GM19025 (cell line): ENCODE data around the gene PRIM1.
"Not testable (repeated sequence)": the region's sequence is repeated elsewhere in the genome, so short reads cannot be mapped to it uniquely, and the experiment has no call there.

ENCODE experiments used
- ATAC-seq: cut with Tn5 transposase; IDR thresholded peaks from one replicate; pipeline ENCODE4 v1.9.1; 2021; ENCODE audit warnings: mild to moderate bottlenecking, low read depth, moderate library complexity; ENCODE audit not compliant: unreplicated experiment

Gene PRIM1

DNA sequence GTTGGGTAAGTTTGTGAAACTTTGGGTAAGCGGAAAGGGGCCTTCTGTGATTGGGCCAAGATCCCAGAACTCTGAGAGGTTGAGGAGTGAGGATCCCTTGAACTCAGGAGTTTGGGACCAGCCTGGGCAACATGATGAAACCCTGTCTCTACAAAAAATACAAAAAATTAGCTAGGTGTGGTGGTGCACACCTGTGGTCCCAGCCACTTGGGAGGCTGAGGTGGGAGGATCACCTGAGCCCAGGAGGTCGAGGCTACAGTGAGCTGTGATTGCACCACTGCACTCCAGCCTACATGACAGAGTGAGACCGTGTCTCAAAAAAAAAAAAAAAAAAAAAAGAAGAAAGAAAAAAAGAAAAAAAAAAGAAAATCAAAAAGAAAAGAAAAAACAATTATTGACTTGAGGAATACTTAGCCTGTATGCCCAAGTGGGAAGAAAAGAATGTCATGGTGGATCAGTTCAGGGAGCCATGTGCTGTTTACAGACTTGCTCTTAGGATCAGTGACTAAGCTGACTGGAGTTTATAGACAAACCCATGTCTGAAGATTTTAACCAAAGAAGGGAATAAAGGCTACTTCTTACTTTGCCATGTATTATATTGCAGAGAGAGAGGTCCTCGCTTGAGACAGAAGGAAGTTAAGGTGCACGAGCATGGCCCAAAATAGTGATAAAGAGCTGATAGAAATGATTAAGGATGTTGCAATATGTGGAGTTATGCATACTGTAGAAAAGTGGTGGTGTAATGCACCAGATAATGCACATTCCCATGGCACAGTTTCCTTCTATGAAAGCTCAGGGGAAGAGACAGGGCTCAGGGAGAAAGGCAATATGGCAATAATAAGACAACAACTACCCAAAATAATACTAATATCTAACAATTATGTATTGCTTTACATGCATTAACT is 11.9 kb upstream of the PRIM1 start:
- no peak for ATAC-seq

DNA sequence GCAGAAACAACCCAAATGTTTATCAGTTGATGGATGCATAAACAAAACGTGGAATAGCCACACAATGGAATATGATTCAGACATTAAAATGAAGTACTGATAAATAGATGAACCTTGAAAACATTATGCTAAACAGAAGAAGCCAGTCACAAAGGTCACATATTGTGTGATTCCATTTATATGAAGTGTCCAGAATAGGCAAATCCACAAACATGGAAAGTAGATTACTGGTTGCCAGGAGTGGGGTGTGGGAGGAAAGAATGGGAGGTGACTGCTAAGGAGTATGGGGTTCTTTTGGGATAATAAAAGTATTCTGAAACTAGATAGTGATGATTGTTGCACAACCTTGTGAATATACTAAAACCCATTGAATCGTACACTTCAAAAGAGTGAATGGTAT is 9.7 kb upstream of the PRIM1 start:
- ATAC-seq: no peak

DNA sequence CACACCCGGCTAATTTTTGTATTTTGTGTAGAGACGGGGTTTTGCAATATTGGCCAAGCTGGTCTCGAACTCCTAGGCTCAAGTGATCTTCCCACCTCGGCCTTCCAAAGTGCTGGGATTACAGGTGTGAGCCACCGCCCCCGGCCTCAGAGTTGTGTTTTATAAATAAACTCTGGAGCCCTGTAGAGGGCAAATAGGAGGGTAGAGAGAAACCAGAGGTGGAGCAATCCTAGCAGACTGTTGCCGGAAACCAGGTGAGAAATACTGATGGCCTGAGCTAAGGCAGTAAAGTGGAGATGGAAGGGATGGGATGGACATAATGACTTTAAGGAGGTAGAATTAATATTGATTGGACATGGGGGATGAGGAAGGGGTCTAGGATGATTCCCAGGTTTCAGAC is 8.3 kb upstream of the PRIM1 start:
- ATAC-seq: no peak

DNA sequence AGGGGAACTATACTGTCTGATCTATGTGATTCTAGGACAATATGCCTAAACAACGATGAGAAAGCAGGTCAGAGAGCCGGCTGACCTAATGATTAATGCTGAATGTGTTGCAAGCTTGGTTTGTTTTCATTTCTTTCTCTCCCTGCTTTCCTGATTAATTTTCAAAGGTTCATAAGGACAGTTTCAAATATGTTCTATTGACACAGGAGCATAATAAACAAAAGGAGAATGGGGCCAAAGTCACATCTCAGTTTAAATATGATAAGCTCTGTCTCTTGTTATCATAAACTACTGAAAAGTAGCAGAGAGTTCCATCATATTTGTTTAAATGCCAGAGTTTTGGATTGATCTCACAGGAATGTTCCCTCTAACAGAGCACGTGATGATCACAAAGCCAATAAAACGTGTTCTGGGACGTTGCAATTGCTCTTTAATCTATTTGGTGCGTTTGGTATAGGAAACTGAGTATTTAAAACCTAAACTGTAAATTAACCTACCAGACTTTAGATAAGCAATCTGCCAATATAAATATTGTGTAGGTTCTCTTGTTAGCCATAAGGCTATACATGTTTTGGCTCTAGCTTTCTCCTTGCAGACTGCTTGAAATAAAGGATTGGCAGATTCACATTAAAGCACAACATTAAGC is 7.3 kb upstream of the PRIM1 start:
- ATAC-seq: no peak

DNA sequence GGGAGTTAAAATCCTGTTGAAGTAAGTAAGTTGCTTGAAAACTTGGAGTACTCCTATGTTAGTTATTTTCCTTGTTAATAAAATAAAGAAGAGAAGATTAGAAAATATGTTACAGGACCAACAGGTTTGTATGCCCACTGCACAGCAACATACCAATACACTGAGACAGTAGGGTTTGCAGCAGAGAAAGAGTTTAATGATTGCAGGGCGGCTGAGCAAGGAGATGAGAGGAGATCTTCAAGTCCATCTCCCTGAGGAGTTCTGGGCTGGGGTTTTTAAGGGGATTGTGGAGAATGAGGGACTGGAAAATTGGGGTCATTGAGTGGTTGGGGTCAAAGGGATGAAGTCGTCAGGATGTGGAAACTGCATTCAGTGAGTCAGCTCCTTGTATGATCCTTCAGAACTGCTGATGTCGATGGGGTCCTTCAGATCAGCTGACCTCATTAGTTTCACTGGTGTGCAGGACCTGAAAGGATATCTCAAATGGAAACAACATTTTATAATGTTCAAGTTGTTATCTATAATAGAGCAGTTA is 6.7 kb upstream of the PRIM1 start:
- ATAC-seq: no peak

DNA sequence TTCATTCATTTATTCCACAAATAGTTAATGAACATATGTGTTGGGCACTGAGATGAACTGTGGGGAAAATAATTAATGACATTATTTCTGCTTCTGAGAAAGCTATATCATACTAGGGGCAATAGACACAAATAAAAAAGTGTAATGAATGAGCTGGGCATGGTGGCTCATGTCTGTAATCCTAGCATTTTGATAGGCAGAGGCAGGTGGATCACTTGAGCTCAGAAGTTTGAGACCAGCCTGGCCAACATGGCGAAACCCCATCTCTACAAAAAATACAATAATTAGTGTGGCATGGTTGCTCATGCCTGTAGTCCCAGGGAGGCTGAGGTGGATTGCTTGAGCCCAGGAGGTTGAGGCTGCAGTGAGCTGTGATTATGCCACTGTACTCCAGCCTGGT is 5.8 kb upstream of the PRIM1 start:
- not testable (repeated sequence) for ATAC-seq

DNA sequence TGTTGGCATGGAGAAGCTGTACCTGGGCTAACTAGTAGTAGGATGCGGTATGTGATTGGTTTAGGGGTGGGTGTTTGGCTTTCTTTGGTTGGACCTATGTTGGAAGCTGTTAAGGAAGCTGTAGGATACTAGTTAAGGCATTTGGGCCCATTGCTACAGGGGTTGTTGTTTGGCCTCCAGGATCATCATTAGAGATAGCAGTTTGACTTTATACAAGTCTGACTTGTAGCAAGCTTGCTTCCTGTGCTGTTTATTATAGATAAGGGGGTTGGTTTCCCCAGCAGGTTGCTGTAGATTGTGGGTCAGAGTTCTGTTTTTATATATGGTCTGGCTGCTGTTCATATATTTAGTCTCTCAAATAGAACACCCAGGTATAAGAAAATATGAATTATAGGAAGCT is 1.4 kb upstream of the PRIM1 start:
- ATAC-seq: no peak

DNA sequence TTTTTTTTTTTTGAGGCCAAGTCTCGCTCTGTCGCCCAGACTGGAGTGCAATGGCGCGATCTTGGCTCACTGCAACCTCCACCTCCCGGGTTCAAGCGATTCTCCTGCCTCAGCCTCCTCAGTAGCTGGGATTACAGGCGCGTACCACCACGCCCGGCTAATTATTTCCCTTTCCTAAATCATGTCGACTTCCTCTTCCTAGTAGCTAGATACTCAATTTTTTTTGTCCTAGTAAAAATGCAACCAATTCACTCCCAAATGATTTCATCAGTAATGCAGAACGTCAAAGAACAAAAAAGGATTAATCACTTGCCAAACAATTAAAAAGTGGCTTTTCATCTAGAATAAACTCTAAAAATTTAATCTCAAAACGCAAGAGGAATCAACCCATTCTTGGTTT is 1.5 kb downstream of the PRIM1 start:
- ATAC-seq: not testable (repeated sequence)

DNA sequence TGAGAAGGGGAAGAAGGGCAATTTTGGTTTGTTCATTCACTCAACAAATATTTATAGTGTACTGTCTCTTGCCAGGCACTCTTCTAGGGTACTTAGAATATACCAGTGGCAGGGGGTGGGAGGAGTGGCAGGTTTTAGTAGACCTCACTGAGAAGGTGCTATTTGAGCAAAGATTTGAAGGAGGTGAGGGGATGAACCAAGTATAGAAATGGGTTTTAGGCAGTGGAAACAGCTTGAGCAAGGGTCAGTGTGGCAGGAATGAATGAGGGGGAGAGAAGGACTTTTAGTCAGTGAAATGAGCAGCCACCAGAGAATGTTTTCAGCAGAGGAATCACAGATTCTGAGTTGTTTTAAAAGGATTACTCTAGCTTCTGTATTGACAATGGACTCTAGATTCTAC is 2.3 kb downstream of the PRIM1 start:
- ATAC-seq: no peak

DNA sequence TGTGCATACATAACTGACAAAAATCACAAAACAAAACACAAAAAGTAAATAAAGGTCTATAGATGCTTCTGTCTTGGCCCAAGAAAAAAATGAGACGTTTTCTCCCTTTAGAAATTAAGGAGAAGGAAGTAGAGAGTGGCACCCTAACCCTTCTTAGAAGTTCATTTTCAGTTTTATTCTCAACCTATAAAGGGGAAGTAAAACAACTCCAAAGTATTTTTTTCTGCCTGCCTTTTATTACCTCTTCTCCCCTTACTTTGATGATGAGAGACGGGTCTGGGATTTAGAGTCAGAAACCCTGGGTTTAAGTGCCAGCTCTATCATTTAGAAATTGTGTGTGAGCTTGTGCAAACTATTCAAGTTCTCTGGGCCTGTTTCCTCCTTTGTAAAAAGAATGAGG is 2.8 kb downstream of the PRIM1 start:
- no peak for ATAC-seq

DNA sequence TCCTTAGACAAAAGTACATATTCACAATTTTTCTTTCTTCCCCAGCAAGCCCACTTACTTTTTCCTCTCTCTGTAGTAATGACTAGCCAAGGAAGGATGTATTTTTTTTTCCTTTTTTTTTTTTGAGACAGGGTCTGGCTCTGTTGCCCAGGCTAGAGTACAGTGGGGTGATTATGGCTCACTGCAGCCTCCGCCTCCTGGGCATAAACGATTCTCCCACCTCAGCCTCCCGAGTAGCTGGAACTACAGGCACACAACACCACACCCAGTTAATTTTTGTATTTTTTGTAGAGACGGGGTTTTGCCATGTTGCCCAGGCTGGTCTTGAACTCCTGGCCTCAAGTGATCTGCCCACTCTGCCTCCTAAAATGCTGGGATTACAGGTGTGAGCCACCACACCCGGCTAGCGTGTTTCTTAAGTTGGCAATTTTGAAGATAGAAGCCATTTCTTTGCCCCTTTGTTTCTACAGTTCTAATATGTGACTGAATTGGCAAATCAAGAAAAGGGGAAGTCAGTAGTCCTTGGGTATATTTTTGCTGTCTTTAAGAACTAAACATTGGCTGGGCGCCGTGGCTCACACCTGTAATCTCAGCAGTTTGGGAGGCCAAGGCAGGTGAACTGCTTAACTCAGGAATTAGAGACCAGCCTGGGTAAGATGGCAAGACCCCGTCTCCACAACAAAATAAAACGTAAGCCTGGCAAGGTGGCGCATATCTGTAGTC is 23.8 kb downstream of the PRIM1 start:
- no peak for ATAC-seq

DNA sequence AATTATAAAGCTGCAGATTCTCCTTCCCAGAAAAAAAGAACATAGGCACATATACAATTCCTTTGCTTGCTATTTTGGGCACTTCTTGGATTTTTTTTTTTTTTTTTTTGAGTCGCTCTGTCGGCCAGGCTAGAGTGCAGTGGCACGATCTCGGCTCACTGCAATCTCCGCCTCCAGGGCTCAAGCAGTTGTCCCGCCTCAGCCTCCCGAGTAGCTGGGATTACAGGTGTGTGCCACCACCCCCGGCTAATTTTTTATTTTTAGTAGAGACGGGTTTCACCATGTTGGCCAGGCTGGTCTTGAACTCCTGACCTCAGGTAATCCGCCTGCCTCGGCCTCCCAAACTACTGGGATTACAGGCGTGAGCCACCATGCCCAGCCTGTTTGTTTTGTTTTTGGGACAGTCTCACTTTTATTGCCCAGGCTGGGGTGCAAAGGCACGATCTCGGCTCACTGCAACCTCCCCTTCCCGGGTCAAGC is 25.9 kb downstream of the PRIM1 start:
- ATAC-seq: not testable (repeated sequence)

DNA sequence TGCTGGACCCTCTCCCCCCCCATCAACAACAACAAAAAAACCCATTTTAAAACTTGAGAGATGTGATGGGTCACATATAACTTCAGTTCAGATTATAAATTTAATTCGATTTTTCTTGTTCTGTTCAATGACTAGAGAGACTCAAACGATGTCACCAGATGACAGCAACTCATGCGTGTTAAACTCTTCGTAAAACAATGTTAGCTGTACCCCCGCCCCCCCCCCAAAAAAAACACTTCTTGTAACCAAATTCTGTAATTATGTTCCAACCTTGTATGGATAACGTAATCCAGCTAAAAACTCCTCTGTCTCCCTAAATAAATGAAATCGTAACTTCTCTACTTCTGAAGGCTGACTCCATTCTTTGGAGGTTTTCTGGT is 26.4 kb downstream of the PRIM1 start:
- ATAC-seq: no peak

DNA sequence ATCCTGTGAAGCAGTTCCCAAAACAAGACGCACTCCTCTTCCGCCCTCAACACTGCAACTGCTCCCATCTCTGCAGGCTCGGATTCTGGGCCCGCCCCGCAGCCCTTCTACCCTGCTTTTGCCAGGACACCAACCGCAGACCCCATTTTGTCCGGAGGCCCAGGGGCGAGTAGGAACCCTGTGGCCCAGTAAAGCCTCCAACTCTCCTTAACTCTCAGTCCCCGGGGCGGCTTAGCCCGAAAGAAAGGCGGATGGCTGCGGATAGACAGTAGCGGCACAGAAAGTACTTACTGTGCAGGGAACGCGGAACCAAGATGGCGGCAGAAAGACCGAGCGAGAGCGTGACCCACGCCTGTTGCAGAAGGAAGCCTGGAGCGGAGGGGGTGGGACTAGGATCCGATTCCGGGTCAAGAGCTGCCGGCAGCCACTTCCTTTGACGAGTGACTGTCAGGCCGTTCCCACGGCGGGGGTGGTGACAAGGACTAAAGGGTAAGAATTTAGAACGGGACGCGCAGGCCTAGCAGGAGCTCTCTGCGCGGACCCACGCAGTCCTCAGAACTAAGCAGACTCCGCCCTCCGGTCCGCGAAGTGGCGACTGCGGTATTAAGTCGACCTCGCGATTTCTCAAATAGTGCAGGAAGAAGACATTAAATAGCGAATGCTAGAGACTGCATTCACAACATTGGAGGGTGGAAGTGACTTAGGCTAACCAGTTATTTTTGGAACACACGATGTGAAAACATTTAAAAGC is 27.0 kb downstream of the PRIM1 start, which contains the start of gene NACA:
Gene NACA, minus strand, starts transcription at position 328 of the 751 bp plus-strand sequence. CDS start 778 bp downstream, outside the sequence.
- ATAC-seq: peak; percentile 94

DNA sequence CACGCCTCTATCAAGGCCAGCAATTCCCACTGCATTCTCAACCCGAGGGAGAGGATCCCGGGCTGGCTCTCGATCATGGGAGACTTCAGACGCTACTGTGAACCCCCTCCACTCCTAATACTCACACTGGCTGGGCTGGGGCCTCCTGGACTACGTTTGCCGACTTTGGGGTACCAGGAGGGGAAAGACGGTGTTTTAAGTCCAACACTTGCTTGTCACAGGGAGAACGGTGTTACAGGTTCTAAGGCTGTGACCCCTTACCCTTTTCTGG is 27.5 kb downstream of the PRIM1 start:
- ATAC-seq: no peak

DNA sequence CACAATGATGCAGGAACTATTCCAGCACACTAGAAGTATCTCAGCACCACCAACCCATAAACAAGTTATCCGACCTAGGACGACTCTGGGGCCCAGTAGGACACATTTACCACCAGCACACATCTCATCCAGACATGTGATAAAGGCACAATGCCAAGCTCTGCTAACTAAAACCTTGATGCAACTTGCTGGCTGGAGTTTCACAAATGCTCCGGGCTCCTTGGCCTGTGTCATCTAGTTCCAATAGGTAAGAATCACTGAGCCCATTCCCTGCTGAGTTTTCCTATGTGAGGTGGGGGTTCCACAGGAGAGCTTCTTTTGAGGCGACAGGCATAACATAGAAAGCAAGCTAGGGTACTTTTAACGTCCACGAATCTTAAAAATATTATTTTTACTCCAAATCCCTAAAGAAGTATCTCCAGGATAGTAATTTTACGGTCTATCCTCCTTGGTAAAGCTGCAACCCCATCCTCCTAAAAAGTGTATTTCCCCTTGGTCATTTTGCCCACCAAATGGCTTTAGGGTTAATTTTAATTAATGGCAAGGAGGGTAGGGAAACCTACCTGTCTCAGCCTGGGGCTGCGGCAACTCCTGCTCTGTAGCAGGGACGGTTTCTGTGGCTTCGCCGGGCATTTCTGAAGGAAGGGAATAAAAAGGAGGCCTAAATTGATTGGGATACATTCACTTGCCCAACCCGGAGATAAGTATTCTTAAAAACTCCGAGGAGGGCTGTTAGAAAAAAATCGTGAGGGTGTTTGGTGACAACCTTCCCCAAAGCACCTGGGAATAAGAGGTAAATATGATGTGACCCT is 28.0 kb downstream of the PRIM1 start:
- no peak for ATAC-seq

DNA sequence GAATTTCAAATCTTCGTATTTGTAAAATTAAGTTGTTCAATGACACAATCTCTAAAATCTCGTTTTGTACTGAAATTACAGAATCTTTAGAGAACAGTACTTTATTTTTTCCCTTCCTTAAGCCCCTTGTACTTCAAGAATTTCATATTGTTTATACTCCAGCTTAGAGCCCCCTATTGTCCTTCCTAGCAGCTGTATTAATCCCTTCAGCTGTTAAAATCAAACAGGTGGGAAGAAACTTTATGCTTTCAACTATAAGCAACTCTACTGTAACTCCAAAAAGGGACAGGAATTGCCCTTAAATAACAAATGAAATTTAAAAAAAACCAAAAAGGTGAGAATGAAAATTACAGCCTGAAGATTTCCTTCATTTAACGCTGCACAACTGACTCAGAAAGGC is 28.8 kb downstream of the PRIM1 start:
- ATAC-seq: no peak

DNA sequence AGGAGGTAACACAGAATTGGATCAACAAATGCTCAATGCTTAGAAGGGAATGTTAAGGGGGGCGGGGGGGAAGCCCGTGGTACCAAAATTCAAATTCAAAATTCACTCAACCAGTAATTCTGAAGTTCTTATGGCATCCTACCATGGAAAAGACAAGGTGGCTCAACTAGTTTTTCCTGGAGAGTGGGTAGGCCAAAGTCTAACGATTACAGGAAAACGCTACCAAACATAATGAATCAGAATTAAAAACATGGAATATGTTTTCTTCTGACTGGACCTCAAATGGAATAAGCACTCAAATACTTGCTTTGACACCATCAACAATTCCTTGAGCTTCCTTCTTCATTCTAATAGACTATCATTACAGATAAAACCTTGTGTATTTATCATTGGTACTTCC is 29.3 kb downstream of the PRIM1 start:
- ATAC-seq: no peak

DNA sequence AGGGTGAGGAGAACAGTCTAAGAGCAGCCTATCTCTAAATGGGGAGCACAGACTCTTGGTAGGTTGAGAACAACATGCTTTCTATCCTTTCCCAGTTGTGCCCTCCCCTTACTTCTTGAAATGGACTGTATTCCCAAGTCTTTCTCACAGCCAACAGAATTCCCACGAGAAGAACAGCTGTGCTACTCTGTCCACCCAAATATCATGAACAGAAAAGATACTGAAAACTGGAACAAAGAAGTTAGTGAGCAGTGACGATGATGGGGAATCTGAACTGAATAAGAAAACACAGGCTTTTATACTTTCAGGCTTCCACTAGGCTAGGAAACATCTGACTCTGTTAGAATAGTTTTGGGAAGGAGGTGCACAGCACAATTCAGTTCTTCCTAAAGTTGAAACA is 30.4 kb downstream of the PRIM1 start:
- ATAC-seq: no peak

DNA sequence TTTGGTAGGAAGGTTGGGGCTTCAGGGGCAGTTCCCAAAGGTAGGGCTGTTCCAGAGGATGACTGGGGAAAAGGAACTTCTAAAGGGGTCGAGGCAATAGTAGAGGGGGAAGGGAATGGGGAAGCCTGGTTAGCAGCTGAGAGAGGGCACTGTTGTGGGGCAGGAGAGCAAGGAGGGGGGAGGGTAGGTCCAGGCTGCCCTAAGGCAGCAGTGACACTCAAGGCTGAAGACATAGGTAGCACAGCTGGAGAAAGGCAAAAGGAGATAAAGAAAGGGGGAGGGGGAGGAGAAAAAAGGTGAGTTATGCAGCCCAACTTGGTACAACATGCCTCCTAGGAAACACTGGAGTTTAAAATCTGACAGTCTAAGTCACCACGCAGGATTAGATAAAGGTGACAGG is 30.9 kb downstream of the PRIM1 start:
- ATAC-seq: no peak
